Measurements from ENCODE around the gene STAMBPL1. TPM values are rescaled to one million over a fixed set of nuclear protein-coding genes. Genes with fewer than 3 reads are reported as not detected.

The STAMBPL1 gene
- total and polyA plus RNA-seq, 3 experiments from 2014 or later, result 10.6 to 24.7 (median 22.3) TPM

GRCh38 chr10:88908194-88908593 is 28.1 kb downstream of the STAMBPL1 start:
- Histone ChIP-seq H3K4me3 (ENCODE audit: low read length) (no peak overlapping the region), H3K4me1 (ENCODE audit: insufficient read depth, low read length) (no peaks in the 10 kb centered on the region), H3K27me3 (ENCODE audit: insufficient read depth, low read length, poor library complexity, severe bottlenecking) (no peaks in the 10 kb centered on the region), H3K36me3 (ENCODE audit: insufficient read depth, low read length) (peaks cover 40% of the 10 kb centered on the region), H3K9me3 (ENCODE audit: low read length) (no peaks in the 10 kb centered on the region), H3K27ac (ENCODE audit: low read depth, low read length) (no peak overlapping the region)
- Mint-ChIP-seq H3K9me3 (no peaks in the 10 kb centered on the region), H3K4me3 (no peak overlapping the region), H3K27ac (peak overlapping the region in 2 of 8 donors; percentile 10), H3K36me3 (peaks cover 19 to 87% (median 34%) of the 10 kb centered on the region in 3 donors), H3K4me1 (peaks cover 2 to 4% (median 3%) of the 10 kb centered on the region in 3 donors), H3K27me3 (no peaks in the 10 kb centered on the region)
- ChIA-PET POLR2A (no interaction called here), CTCF (interaction anchor here (1.0 kb wide), 1 partner anchor 306 kb away, joined by 3 read pairs; no protein-coding TSS in a partner anchor)
- DNase-seq, result no peak

GRCh38 chr10:88911116-88911515 is 31.1 kb downstream of the STAMBPL1 start:
- no peaks in the 10 kb centered on the region for H3K27me3 Mint-ChIP-seq
- no peak overlapping the region for H3K4me3 ChIP-seq (ENCODE audit: low read length)
- H3K4me1 Mint-ChIP-seq, result peaks cover 1 to 8% (median 4%) of the 10 kb centered on the region in 3 donors
- H3K27me3 ChIP-seq (ENCODE audit: insufficient read depth, low read length, poor library complexity, severe bottlenecking), result no peaks in the 10 kb centered on the region
- CTCF ChIA-PET, result interaction anchor here (1.8 kb wide), 1 partner anchor 75 kb away, joined by 9 read pairs; no protein-coding TSS in a partner anchor
- H3K36me3 ChIP-seq (ENCODE audit: insufficient read depth, low read length), result peaks cover 21% of the 10 kb centered on the region
- H3K4me1 ChIP-seq (ENCODE audit: insufficient read depth, low read length), result no peaks in the 10 kb centered on the region
- no peak overlapping the region for H3K4me3 Mint-ChIP-seq
- H3K9me3 ChIP-seq (ENCODE audit: low read length), result no peaks in the 10 kb centered on the region
- no peak for DNase-seq
- no peaks in the 10 kb centered on the region for H3K9me3 Mint-ChIP-seq
- POLR2A ChIA-PET, result no interaction called here
- H3K36me3 Mint-ChIP-seq, result peaks cover 8 to 84% (median 37%) of the 10 kb centered on the region in 3 donors
- H3K27ac Mint-ChIP-seq, result peak overlapping the region in 1 of 8 donors; percentile 35
- no peak overlapping the region for H3K27ac ChIP-seq (ENCODE audit: low read depth, low read length)

- Mint-ChIP-seq H3K27me3 (no peaks in the 10 kb centered on the region), H3K27ac (peak overlapping the region in 1 of 8 donors; percentile 66), H3K4me3 (no peak overlapping the region), H3K4me1 (peaks cover 1 to 8% (median 4%) of the 10 kb centered on the region in 3 donors), H3K9me3 (no peaks in the 10 kb centered on the region), H3K36me3 (peaks cover 5 to 85% (median 36%) of the 10 kb centered on the region in 3 donors)
- no peaks in the 10 kb centered on the region for H3K4me1 ChIP-seq (ENCODE audit: insufficient read depth, low read length)
- H3K4me3 ChIP-seq (ENCODE audit: low read length), result no peak overlapping the region
- no peaks in the 10 kb centered on the region for H3K9me3 ChIP-seq (ENCODE audit: low read length)
- no peaks in the 10 kb centered on the region for H3K27me3 ChIP-seq (ENCODE audit: insufficient read depth, low read length, poor library complexity, severe bottlenecking)
- ChIA-PET CTCF (interaction anchor here (0.9 to 1.1 kb wide), 2 partner anchors 21 to 23 kb away, joined by 3 to 4 read pairs; no protein-coding TSS in a partner anchor), POLR2A (no interaction called here)
- no peak overlapping the region for H3K27ac ChIP-seq (ENCODE audit: low read depth, low read length)
- no peak for DNase-seq
- peaks cover 18% of the 10 kb centered on the region for H3K36me3 ChIP-seq (ENCODE audit: insufficient read depth, low read length)
Measured at GRCh38 chr10:88911851-88912250, 31.8 kb downstream of the STAMBPL1 start.

GRCh38 chr10:88913127-88913526 is 33.1 kb downstream of the STAMBPL1 start:
- no peak overlapping the region for H3K27ac ChIP-seq (ENCODE audit: low read depth, low read length)
- H3K4me3 ChIP-seq (ENCODE audit: low read length), result no peak overlapping the region
- Mint-ChIP-seq H3K27ac (peak overlapping the region in 1 of 8 donors; percentile 1), H3K27me3 (no peaks in the 10 kb centered on the region), H3K4me1 (peaks cover 1 to 7% (median 2%) of the 10 kb centered on the region in 3 donors), H3K9me3 (no peaks in the 10 kb centered on the region), H3K4me3 (no peak overlapping the region), H3K36me3 (peaks cover 4 to 86% (median 35%) of the 10 kb centered on the region in 3 donors)
- ChIA-PET CTCF (no interaction called here), POLR2A (no interaction called here)
- DNase-seq, result no peak
- no peaks in the 10 kb centered on the region for H3K4me1 ChIP-seq (ENCODE audit: insufficient read depth, low read length)
- H3K9me3 ChIP-seq (ENCODE audit: low read length), result no peaks in the 10 kb centered on the region
- peaks cover 18% of the 10 kb centered on the region for H3K36me3 ChIP-seq (ENCODE audit: insufficient read depth, low read length)
- no peaks in the 10 kb centered on the region for H3K27me3 ChIP-seq (ENCODE audit: insufficient read depth, low read length, poor library complexity, severe bottlenecking)

- POLR2A ChIA-PET, result no interaction called here
- Histone ChIP-seq H3K9me3 (ENCODE audit: low read length) (no peaks in the 10 kb centered on the region), H3K27ac (ENCODE audit: low read depth, low read length) (no peak overlapping the region), H3K4me1 (ENCODE audit: insufficient read depth, low read length) (no peaks in the 10 kb centered on the region), H3K36me3 (ENCODE audit: insufficient read depth, low read length) (peaks cover 14% of the 10 kb centered on the region), H3K27me3 (ENCODE audit: insufficient read depth, low read length, poor library complexity, severe bottlenecking) (no peaks in the 10 kb centered on the region), H3K4me3 (ENCODE audit: low read length) (no peak overlapping the region)
- Mint-ChIP-seq H3K36me3 (peaks cover 1 to 86% (median 31%) of the 10 kb centered on the region in 3 donors), H3K4me3 (no peak overlapping the region), H3K4me1 (peaks cover 0 to 4% (median 1%) of the 10 kb centered on the region in 3 donors), H3K9me3 (no peaks in the 10 kb centered on the region), H3K27ac (no peak overlapping the region), H3K27me3 (no peaks in the 10 kb centered on the region)
- CTCF ChIA-PET, result no interaction called here
- DNase-seq, result no peak
Measured at GRCh38 chr10:88913788-88914187, 33.7 kb downstream of the STAMBPL1 start.

GRCh38 chr10:88915781-88916180 is 35.7 kb downstream of the STAMBPL1 start:
- Histone ChIP-seq H3K4me3 (ENCODE audit: low read length) (no peak overlapping the region), H3K27me3 (ENCODE audit: insufficient read depth, low read length, poor library complexity, severe bottlenecking) (no peaks in the 10 kb centered on the region), H3K4me1 (ENCODE audit: insufficient read depth, low read length) (no peaks in the 10 kb centered on the region), H3K27ac (ENCODE audit: low read depth, low read length) (no peak overlapping the region), H3K9me3 (ENCODE audit: low read length) (no peaks in the 10 kb centered on the region), H3K36me3 (ENCODE audit: insufficient read depth, low read length) (peaks cover 13% of the 10 kb centered on the region)
- Mint-ChIP-seq H3K36me3 (peaks cover 0 to 90% (median 27%) of the 10 kb centered on the region in 3 donors), H3K9me3 (no peaks in the 10 kb centered on the region), H3K27me3 (no peaks in the 10 kb centered on the region), H3K4me3 (no peak overlapping the region), H3K27ac (peak overlapping the region in 4 of 8 donors; percentile 6 to 81 (median 14)), H3K4me1 (peaks cover 0 to 4% (median 1%) of the 10 kb centered on the region in 3 donors)
- DNase-seq, result no peak
- CTCF ChIA-PET, result no interaction called here
- POLR2A ChIA-PET, result no interaction called here

GRCh38 chr10:88916231-88916630 is 36.2 kb downstream of the STAMBPL1 start:
- Histone ChIP-seq H3K27me3 (ENCODE audit: insufficient read depth, low read length, poor library complexity, severe bottlenecking) (no peaks in the 10 kb centered on the region), H3K4me3 (ENCODE audit: low read length) (no peak overlapping the region), H3K36me3 (ENCODE audit: insufficient read depth, low read length) (peaks cover 10% of the 10 kb centered on the region), H3K9me3 (ENCODE audit: low read length) (no peaks in the 10 kb centered on the region), H3K4me1 (ENCODE audit: insufficient read depth, low read length) (no peaks in the 10 kb centered on the region), H3K27ac (ENCODE audit: low read depth, low read length) (no peak overlapping the region)
- Mint-ChIP-seq H3K9me3 (no peaks in the 10 kb centered on the region), H3K4me1 (peaks cover 0 to 4% (median 1%) of the 10 kb centered on the region in 3 donors), H3K27me3 (no peaks in the 10 kb centered on the region), H3K27ac (peak overlapping the region in 2 of 8 donors; percentile 14 to 47), H3K36me3 (peaks cover 0 to 88% (median 25%) of the 10 kb centered on the region in 3 donors), H3K4me3 (no peak overlapping the region)
- ChIA-PET POLR2A (no interaction called here), CTCF (interaction anchor here (1.0 kb wide), 1 partner anchor 27 kb away, joined by 3 read pairs; no protein-coding TSS in a partner anchor)
- DNase-seq, result no peak

- POLR2A ChIA-PET, result no interaction called here
- no peak overlapping the region for H3K4me3 ChIP-seq (ENCODE audit: low read length)
- no peak overlapping the region for H3K4me3 Mint-ChIP-seq
- H3K36me3 Mint-ChIP-seq, result peaks cover 0 to 86% (median 19%) of the 10 kb centered on the region in 3 donors
- DNase-seq, result no peak
- peaks cover 8% of the 10 kb centered on the region for H3K36me3 ChIP-seq (ENCODE audit: insufficient read depth, low read length)
- peaks cover 0 to 4% (median 1%) of the 10 kb centered on the region in 3 donors for H3K4me1 Mint-ChIP-seq
- no peaks in the 10 kb centered on the region for H3K9me3 Mint-ChIP-seq
- CTCF ChIA-PET, result interaction anchor here (1.0 to 1.5 kb wide), 2 partner anchors 15 to 26 kb away, joined by 3 read pairs; no protein-coding TSS in a partner anchor
- H3K27ac ChIP-seq (ENCODE audit: low read depth, low read length), result no peak overlapping the region
- H3K27ac Mint-ChIP-seq, result peak overlapping the region in 1 of 8 donors; percentile 72
- H3K4me1 ChIP-seq (ENCODE audit: insufficient read depth, low read length), result no peaks in the 10 kb centered on the region
- no peaks in the 10 kb centered on the region for H3K27me3 Mint-ChIP-seq
- H3K9me3 ChIP-seq (ENCODE audit: low read length), result no peaks in the 10 kb centered on the region
- no peaks in the 10 kb centered on the region for H3K27me3 ChIP-seq (ENCODE audit: insufficient read depth, low read length, poor library complexity, severe bottlenecking)
Measured at GRCh38 chr10:88916986-88917385, 36.9 kb downstream of the STAMBPL1 start.
